Measurements from ENCODE around the gene PLD4. TPM values are rescaled to one million over a fixed set of nuclear protein-coding genes. Genes with fewer than 3 reads are reported as not detected.

The PLD4 gene
- total RNA-seq, 1 donor from 2014 or later: 7.8 TPM

DNA sequence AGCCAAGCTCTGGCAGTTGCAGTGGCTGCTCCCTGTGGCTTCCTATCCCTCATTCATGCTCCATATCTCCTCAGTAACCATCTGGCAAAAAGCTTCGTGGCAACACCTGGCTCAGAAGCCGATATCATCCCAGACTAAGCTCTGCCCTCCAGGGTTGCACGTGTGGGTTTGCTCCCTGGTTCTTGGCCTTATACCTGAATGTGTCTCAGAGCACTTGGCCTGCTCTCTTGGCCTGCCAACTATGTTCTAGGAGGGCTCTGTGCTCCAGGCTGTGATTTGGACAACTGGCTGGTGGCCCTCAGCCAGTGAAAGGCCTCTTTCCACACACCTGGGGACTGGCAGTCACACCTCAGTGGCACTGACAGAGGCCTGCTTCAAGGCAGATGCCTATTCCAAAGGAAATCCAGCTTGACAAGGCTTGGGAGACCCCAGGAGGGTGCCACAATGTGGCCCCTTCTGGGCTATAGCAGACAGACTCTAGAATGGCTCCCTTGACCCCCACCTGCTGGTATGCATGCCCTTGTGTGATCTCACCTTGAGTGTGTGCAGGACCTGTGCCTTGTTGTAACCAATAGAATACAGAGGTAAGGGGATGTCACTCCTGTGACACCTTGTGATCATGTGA, 10.5 kb downstream of the PLD4 start:
- Histone ChIP-seq H3K27ac (ENCODE audit: low read depth, low read length) (no peak overlapping the region), H3K4me3 (ENCODE audit: low read length in 3 of 3) (no peak overlapping the region), H3K9me3 (ENCODE audit: control insufficient read depth in 3 of 3, low read length in 3 of 3) (no peaks in the 10 kb centered on the region), H3K27me3 (ENCODE audit: control insufficient read depth in 3 of 3, insufficient read depth in 3 of 3, low read length in 3 of 3) (peaks cover 19 to 31% (median 31%) of the 10 kb centered on the region in 3 donors), H3K36me3 (ENCODE audit: control insufficient read depth in 3 of 3, insufficient read depth in 3 of 3, low read length in 3 of 3) (peaks cover 0 to 2% (median 0%) of the 10 kb centered on the region in 3 donors), H3K9ac (ENCODE audit: low read depth in 1 of 3, low read length in 3 of 3) (no peak overlapping the region), H3K4me1 (ENCODE audit: control insufficient read depth in 3 of 3, insufficient read depth in 3 of 3, low read length in 3 of 3) (peaks cover 0 to 6% (median 4%) of the 10 kb centered on the region in 3 donors)

DNA sequence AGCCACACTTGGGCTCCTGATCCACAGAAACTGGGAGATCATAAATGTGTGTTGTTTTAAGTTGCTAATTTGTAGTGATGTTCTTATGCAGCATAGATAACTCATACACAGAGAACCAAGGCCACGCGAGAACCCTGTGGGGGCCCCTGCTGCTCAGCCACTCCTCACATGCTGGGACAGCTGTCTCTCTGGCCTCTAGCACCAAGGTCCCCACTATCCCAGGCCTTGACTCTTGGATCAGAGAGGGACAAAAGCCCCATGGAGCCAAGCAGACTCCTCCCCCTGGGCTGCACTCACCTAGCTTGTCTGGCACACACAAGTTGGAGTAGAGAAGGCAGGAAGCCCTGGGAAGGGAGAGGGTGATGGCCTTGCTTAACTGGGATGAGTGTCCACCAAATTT, 11.3 kb downstream of the PLD4 start:
- H3K4me3 ChIP-seq (ENCODE audit: low read length in 3 of 3): no peak overlapping the region
- no peak overlapping the region for H3K27ac ChIP-seq (ENCODE audit: low read depth, low read length)
- H3K36me3 ChIP-seq (ENCODE audit: control insufficient read depth in 3 of 3, insufficient read depth in 3 of 3, low read length in 3 of 3): peaks cover 0 to 4% (median 0%) of the 10 kb centered on the region in 3 donors
- no peak overlapping the region for H3K9ac ChIP-seq (ENCODE audit: low read depth in 1 of 3, low read length in 3 of 3)
- peaks cover 0 to 6% (median 4%) of the 10 kb centered on the region in 3 donors for H3K4me1 ChIP-seq (ENCODE audit: control insufficient read depth in 3 of 3, insufficient read depth in 3 of 3, low read length in 3 of 3)
- H3K9me3 ChIP-seq (ENCODE audit: control insufficient read depth in 3 of 3, low read length in 3 of 3): no peaks in the 10 kb centered on the region
- H3K27me3 ChIP-seq (ENCODE audit: control insufficient read depth in 3 of 3, insufficient read depth in 3 of 3, low read length in 3 of 3): peaks cover 20 to 36% (median 35%) of the 10 kb centered on the region in 3 donors

DNA sequence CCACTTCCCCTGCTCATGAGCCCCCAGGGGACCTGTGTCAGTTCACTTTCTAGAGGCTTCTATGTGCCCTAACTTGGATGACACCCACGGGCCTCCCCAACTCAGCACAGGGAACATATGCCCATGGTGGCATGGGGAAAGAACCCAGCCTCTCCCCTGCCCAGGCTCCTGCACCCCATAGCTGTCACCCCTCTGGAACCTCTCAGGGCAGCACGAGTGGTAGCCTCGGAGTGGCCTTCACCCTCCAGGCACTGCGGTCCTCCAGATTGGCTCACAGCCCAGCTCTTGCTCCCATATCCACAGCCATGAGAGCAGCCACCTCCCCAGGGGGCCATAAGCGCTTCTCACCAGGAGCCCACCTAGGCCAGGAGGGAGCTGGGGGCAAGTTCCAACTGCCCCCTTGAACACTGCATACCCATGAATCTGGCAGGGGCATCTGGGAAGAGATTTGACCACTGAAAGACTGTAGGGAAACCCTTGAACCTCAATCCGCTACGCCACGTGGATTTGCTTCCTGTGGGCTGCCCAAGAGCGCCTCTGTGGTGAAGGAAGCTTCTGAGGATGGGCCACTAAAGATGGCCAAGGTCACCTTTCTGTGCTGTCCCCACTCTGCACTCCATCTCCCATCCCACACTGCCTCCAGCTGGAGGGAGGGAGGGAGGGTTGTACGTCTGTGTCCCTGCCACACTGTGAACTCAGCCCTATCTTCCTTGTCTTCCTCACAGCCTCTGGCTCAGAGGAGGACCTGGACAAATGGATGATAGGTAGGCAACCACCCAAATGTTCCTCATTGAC, 11.9 kb downstream of the PLD4 start:
- Histone ChIP-seq H3K36me3 (ENCODE audit: control insufficient read depth in 3 of 3, insufficient read depth in 3 of 3, low read length in 3 of 3) (peaks cover 0 to 4% (median 0%) of the 10 kb centered on the region in 3 donors), H3K27me3 (ENCODE audit: control insufficient read depth in 3 of 3, insufficient read depth in 3 of 3, low read length in 3 of 3) (peaks cover 20 to 36% (median 35%) of the 10 kb centered on the region in 3 donors), H3K9me3 (ENCODE audit: control insufficient read depth in 3 of 3, low read length in 3 of 3) (no peaks in the 10 kb centered on the region), H3K4me3 (ENCODE audit: low read length in 3 of 3) (no peak overlapping the region), H3K27ac (ENCODE audit: low read depth, low read length) (no peak overlapping the region), H3K9ac (ENCODE audit: low read depth in 1 of 3, low read length in 3 of 3) (no peak overlapping the region), H3K4me1 (ENCODE audit: control insufficient read depth in 3 of 3, insufficient read depth in 3 of 3, low read length in 3 of 3) (peaks cover 0 to 6% (median 4%) of the 10 kb centered on the region in 3 donors)

DNA sequence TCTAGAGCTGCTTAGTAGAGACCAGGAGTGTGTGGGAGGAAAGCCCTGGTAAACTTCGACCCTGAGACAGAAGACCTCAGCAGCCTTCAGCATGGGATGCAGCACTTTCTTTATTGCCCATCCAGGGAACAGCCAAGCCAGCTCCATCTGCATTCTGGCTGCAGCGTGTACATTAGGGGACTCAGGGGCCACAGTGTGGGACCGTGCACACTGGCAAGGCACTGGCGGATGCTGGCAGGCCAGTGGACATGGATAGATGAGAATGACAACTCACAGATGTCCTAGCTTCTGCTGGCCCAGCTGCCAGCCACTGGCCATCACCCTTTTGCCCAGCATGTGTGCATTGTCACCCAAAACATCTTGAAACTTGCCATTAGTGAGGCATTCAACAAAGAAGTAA, 12.5 kb downstream of the PLD4 start:
- peaks cover 0 to 4% (median 0%) of the 10 kb centered on the region in 3 donors for H3K36me3 ChIP-seq (ENCODE audit: control insufficient read depth in 3 of 3, insufficient read depth in 3 of 3, low read length in 3 of 3)
- H3K27ac ChIP-seq (ENCODE audit: low read depth, low read length): no peak overlapping the region
- H3K9ac ChIP-seq (ENCODE audit: low read depth in 1 of 3, low read length in 3 of 3): no peak overlapping the region
- H3K27me3 ChIP-seq (ENCODE audit: control insufficient read depth in 3 of 3, insufficient read depth in 3 of 3, low read length in 3 of 3): peaks cover 22 to 34% (median 33%) of the 10 kb centered on the region in 3 donors
- peaks cover 0 to 6% (median 4%) of the 10 kb centered on the region in 3 donors for H3K4me1 ChIP-seq (ENCODE audit: control insufficient read depth in 3 of 3, insufficient read depth in 3 of 3, low read length in 3 of 3)
- H3K9me3 ChIP-seq (ENCODE audit: control insufficient read depth in 3 of 3, low read length in 3 of 3): no peaks in the 10 kb centered on the region
- H3K4me3 ChIP-seq (ENCODE audit: low read length in 3 of 3): no peak overlapping the region

- H3K9ac ChIP-seq (ENCODE audit: low read depth in 1 of 3, low read length in 3 of 3): no peak overlapping the region
- H3K36me3 ChIP-seq (ENCODE audit: control insufficient read depth in 3 of 3, insufficient read depth in 3 of 3, low read length in 3 of 3): peaks cover 0 to 4% (median 0%) of the 10 kb centered on the region in 3 donors
- H3K27ac ChIP-seq (ENCODE audit: low read depth, low read length): no peak overlapping the region
- H3K27me3 ChIP-seq (ENCODE audit: control insufficient read depth in 3 of 3, insufficient read depth in 3 of 3, low read length in 3 of 3): peaks cover 24 to 28% (median 27%) of the 10 kb centered on the region in 3 donors
- H3K4me3 ChIP-seq (ENCODE audit: low read length in 3 of 3): no peak overlapping the region
- peaks cover 0 to 2% (median 2%) of the 10 kb centered on the region in 3 donors for H3K4me1 ChIP-seq (ENCODE audit: control insufficient read depth in 3 of 3, insufficient read depth in 3 of 3, low read length in 3 of 3)
- no peaks in the 10 kb centered on the region for H3K9me3 ChIP-seq (ENCODE audit: control insufficient read depth in 3 of 3, low read length in 3 of 3)
Measured at GRCh38 chr14:104937694-104938365, 13.2 kb downstream of the PLD4 start.

GRCh38 chr14:104938436-104938835, 13.8 kb downstream of the PLD4 start:
- no peak overlapping the region for H3K9ac ChIP-seq (ENCODE audit: low read depth in 1 of 3, low read length in 3 of 3)
- peaks cover 24 to 28% (median 27%) of the 10 kb centered on the region in 3 donors for H3K27me3 ChIP-seq (ENCODE audit: control insufficient read depth in 3 of 3, insufficient read depth in 3 of 3, low read length in 3 of 3)
- no peak overlapping the region for H3K27ac ChIP-seq (ENCODE audit: low read depth, low read length)
- H3K36me3 ChIP-seq (ENCODE audit: control insufficient read depth in 3 of 3, insufficient read depth in 3 of 3, low read length in 3 of 3): peaks cover 0 to 4% (median 0%) of the 10 kb centered on the region in 3 donors
- no peak overlapping the region for H3K4me3 ChIP-seq (ENCODE audit: low read length in 3 of 3)
- peaks cover 0 to 2% (median 0%) of the 10 kb centered on the region in 3 donors for H3K4me1 ChIP-seq (ENCODE audit: control insufficient read depth in 3 of 3, insufficient read depth in 3 of 3, low read length in 3 of 3)
- H3K9me3 ChIP-seq (ENCODE audit: control insufficient read depth in 3 of 3, low read length in 3 of 3): no peaks in the 10 kb centered on the region

DNA sequence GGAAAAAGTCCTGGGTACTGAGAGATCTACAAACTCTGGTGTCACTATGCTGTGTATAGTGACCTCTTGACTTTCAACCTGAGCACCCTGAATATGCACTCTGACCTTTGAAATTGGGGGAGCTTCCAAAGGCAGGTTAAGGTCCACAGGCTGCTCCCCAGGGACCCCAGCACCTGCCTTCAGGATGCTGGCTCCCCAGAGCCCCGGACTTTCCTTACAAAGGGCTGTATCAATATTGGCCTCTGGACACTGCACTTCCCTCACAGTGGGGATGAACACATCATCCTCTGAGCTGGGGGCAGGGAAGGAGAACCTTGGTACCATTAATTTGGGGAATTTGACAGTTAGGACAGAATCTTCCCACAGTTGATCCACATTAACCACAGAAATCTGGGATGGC, 14.3 kb downstream of the PLD4 start:
- H3K4me1 ChIP-seq (ENCODE audit: control insufficient read depth in 3 of 3, insufficient read depth in 3 of 3, low read length in 3 of 3): peaks cover 0 to 2% (median 0%) of the 10 kb centered on the region in 3 donors
- no peak overlapping the region for H3K4me3 ChIP-seq (ENCODE audit: low read length in 3 of 3)
- H3K9me3 ChIP-seq (ENCODE audit: control insufficient read depth in 3 of 3, low read length in 3 of 3): no peaks in the 10 kb centered on the region

DNA sequence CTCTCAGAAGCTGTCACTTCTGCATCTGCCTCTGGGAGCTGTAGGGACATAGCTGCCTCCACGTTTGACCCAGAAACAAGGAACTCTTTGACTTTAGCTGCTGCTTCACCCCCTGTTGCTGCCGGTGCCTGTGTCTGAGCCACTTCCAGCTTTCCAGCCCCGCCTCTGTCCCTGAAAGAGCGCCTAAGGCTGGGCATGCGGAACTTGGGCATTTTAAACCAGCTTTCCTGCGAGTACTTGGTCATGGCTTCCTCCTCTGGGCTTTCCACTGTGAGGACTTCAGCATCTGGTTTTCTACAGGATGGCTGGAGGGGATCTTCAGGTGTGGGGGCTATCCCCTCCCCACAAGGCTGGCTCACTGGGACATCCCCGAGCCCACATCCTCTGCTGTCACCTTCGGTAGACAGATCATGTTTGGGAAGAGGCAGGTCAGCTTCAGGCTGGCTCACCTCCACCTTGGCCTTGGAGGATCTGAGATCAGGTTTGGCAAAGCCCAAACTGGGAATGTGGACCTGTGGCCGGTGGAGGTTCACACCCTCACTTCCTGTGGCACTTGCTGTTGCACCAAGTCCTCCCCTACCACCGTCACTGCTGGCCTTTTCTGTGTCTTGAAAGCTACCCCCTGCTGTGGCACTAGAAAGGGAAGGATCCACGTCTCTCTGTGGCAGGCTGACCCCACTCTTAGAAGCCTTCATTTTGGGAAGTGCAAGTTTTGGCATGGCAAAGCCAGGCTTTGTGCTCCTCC, 15.2 kb downstream of the PLD4 start:
- Histone ChIP-seq H3K4me3 (ENCODE audit: low read length in 3 of 3) (no peak overlapping the region), H3K9ac (ENCODE audit: low read depth in 1 of 3, low read length in 3 of 3) (no peak overlapping the region), H3K9me3 (ENCODE audit: control insufficient read depth in 3 of 3, low read length in 3 of 3) (no peaks in the 10 kb centered on the region), H3K27ac (ENCODE audit: low read depth, low read length) (no peak overlapping the region), H3K36me3 (ENCODE audit: control insufficient read depth in 3 of 3, insufficient read depth in 3 of 3, low read length in 3 of 3) (peaks cover 0 to 4% (median 0%) of the 10 kb centered on the region in 3 donors), H3K4me1 (ENCODE audit: control insufficient read depth in 3 of 3, insufficient read depth in 3 of 3, low read length in 3 of 3) (no peaks in the 10 kb centered on the region), H3K27me3 (ENCODE audit: control insufficient read depth in 3 of 3, insufficient read depth in 3 of 3, low read length in 3 of 3) (peaks cover 18 to 28% (median 24%) of the 10 kb centered on the region in 3 donors)

More for the DNA sequence above, 14.3 kb downstream of the PLD4 start:
- Histone ChIP-seq H3K27ac (ENCODE audit: low read depth, low read length) (no peak overlapping the region), H3K9ac (ENCODE audit: low read depth in 1 of 3, low read length in 3 of 3) (no peak overlapping the region), H3K36me3 (ENCODE audit: control insufficient read depth in 3 of 3, insufficient read depth in 3 of 3, low read length in 3 of 3) (peaks cover 0 to 4% (median 0%) of the 10 kb centered on the region in 3 donors), H3K27me3 (ENCODE audit: control insufficient read depth in 3 of 3, insufficient read depth in 3 of 3, low read length in 3 of 3) (peaks cover 24 to 28% (median 27%) of the 10 kb centered on the region in 3 donors)

- Histone ChIP-seq H3K27me3 (ENCODE audit: control insufficient read depth in 3 of 3, insufficient read depth in 3 of 3, low read length in 3 of 3) (peaks cover 14 to 24% (median 23%) of the 10 kb centered on the region in 3 donors), H3K36me3 (ENCODE audit: control insufficient read depth in 3 of 3, insufficient read depth in 3 of 3, low read length in 3 of 3) (peaks cover 0 to 4% (median 0%) of the 10 kb centered on the region in 3 donors), H3K9ac (ENCODE audit: low read depth in 1 of 3, low read length in 3 of 3) (no peak overlapping the region), H3K27ac (ENCODE audit: low read depth, low read length) (no peak overlapping the region), H3K9me3 (ENCODE audit: control insufficient read depth in 3 of 3, low read length in 3 of 3) (no peaks in the 10 kb centered on the region), H3K4me1 (ENCODE audit: control insufficient read depth in 3 of 3, insufficient read depth in 3 of 3, low read length in 3 of 3) (no peaks in the 10 kb centered on the region), H3K4me3 (ENCODE audit: low read length in 3 of 3) (no peak overlapping the region)
Measured at GRCh38 chr14:104940526-104941150, 16.0 kb downstream of the PLD4 start.

Data from skeletal muscle tissue (tissue), 4 donors.